K562 (cell line): Measurements from ENCODE around the gene ZNF629. TPM values are rescaled to one million over a fixed set of nuclear protein-coding genes. Genes with fewer than 3 reads are reported as not detected.
A peak's percentile ranks its signal among the peaks of the same experiment; 100 is the strongest.

Experiments
- ATAC-seq: fragments of 200-7000 bp; cut with Tn5 transposase; 3 replicates; pipeline ENCODE4 v1.9.1; 2020; ENCODE audit warnings: moderate library complexity
- BruUV-seq: library from RNA; stranded (reverse); fragments of 400-500 nt; replicated peaks from 2 replicates; lab custom pipeline; 2021; lab: Mats Ljungman, UMichigan
- CTCF ChIA-PET: fragments of 300-600 bp; formaldehyde crosslinking; extraction: SDS; loops from one replicate; lab custom pipeline; 2021; ENCODE audit warnings: low intra/inter-chr PET ratio; lab: Yijun Ruan, JAX
- POLR2A ChIA-PET: fragments of 300-600, 350-650 bp; sonication (Branson Sonifier 250); formaldehyde crosslinking; extraction: SDS; loops from one replicate; lab custom pipeline; 2021; ENCODE audit warnings: antibody characterized with exemption, inconsistent platforms; lab: Yijun Ruan, JAX
- DNase-seq, 4 experiments: peaks; one replicate each; pipeline versions ENCODE4 v3.0.0 to v3.0.0-alpha.2; 2011 to 2018; ENCODE audit warnings: low spot score in 3 of 4, mixed read lengths in 3 of 4; ENCODE audit errors: extremely low read depth in 1 of 4
- FAIRE-seq: peaks from 2 replicates; lab custom pipeline; 2011; peaks lifted over from hg19 to GRCh38; lab: Jason Lieb, UNC
- H2AFZ ChIP-seq: 2 replicates; pipeline ENCODE4 v1.6.0; 2011; ENCODE audit warnings: low read depth, low read length, control low read depth, inconsistent platforms
- H3K27ac ChIP-seq: fragments of 200-600 bp; 3 replicates; pipeline ENCODE4 v1.8.0; 2011; ENCODE audit warnings: low read depth, mild to moderate bottlenecking, control low read depth, inconsistent platforms, low read length, moderate library complexity, mixed read lengths; ENCODE audit errors: extremely low read depth
- H3K27me3 ChIP-seq, 2 experiments: fragments of 300-600 bp in 1 of 2; 2 replicates in 1 of 2; 3 replicates in 1 of 2; pipeline versions ENCODE4 v1.6.0 to v1.8.0; 2011; ENCODE audit warnings: inconsistent platforms in 2 of 2, low read length in 2 of 2, mild to moderate bottlenecking in 1 of 2, mixed read lengths in 1 of 2, moderate library complexity in 1 of 2; ENCODE audit not compliant: control insufficient read depth in 2 of 2, insufficient read depth in 2 of 2
- H3K36me3 ChIP-seq: fragments of 300-600 bp; 3 replicates; pipeline ENCODE4 v1.8.0; 2011; ENCODE audit warnings: mild to moderate bottlenecking, low read length, inconsistent platforms; ENCODE audit not compliant: control insufficient read depth, insufficient read depth
- H3K4me1 ChIP-seq, 2 experiments: fragments of 200-600 bp in 1 of 2; replicated peaks in 1 of 2; 2 replicates in 1 of 2; 3 replicates in 1 of 2; pipeline versions ENCODE4 v1.5.1 to v1.8.0; 2011; ENCODE audit warnings: inconsistent platforms in 2 of 2, low read length in 2 of 2, mild to moderate bottlenecking in 1 of 2, mixed read lengths in 1 of 2, moderate library complexity in 1 of 2; ENCODE audit not compliant: control insufficient read depth in 2 of 2, insufficient read depth in 2 of 2
- H3K4me2 ChIP-seq: 2 replicates; pipeline ENCODE4 v1.6.1; 2011; ENCODE audit warnings: low read length, control low read depth, inconsistent platforms, mixed read lengths; ENCODE audit not compliant: insufficient read depth
- H3K4me3 ChIP-seq: fragments of 200-600 bp; sonication (generic), shearing (Covaris generic); 2 replicates; pipeline ENCODE4 v1.5.1; 2016; ENCODE audit warnings: control low read depth, inconsistent platforms
- H3K79me2 ChIP-seq: fragments of 200-600 bp; 3 replicates; pipeline ENCODE4 v1.8.0; 2011; ENCODE audit warnings: low read length, inconsistent platforms; ENCODE audit not compliant: control insufficient read depth, insufficient read depth
- H3K9ac ChIP-seq, 2 experiments: 2 replicates each; pipeline versions ENCODE4 v1.6.0 to v1.6.1; 2011; ENCODE audit warnings: low read depth in 2 of 2, low read length in 2 of 2, control low read depth in 1 of 2, inconsistent platforms in 1 of 2, mild to moderate bottlenecking in 1 of 2, mixed read lengths in 1 of 2; ENCODE audit not compliant: insufficient read depth in 1 of 2
- H3K9me1 ChIP-seq: one replicate; pipeline ENCODE4 v1.6.0; 2011; ENCODE audit warnings: inconsistent platforms, mild to moderate bottlenecking, low read length, moderate library complexity; ENCODE audit not compliant: control insufficient read depth, insufficient read depth
- H3K9me3 ChIP-seq: replicated peaks from 2 replicates; pipeline ENCODE4 v1.5.1; 2011; ENCODE audit warnings: low read depth, low read length, inconsistent platforms; ENCODE audit not compliant: control insufficient read depth, insufficient read depth
- H4K20me1 ChIP-seq: replicated peaks from 2 replicates; pipeline ENCODE4 v1.6.1; 2011; ENCODE audit warnings: low read length, inconsistent platforms, mixed read lengths; ENCODE audit not compliant: control insufficient read depth, insufficient read depth
- EHMT2 ChIP-seq: fragments of 450-650 bp; IDR thresholded peaks from 2 replicates; pipeline ENCODE4 v1.6.1; 2018; ENCODE audit warnings: antibody characterized with exemption
- EP400 ChIP-seq: fragments of 450-650 bp; IDR thresholded peaks from 2 replicates; pipeline ENCODE4 v1.6.1; 2017; ENCODE audit warnings: antibody characterized with exemption, mild to moderate bottlenecking, moderate library complexity
- GABPB2 ChIP-seq: fragments of 250-450 bp; sonication (Bioruptor Pico); conservative IDR thresholded peaks from 2 replicates; pipeline ENCODE4 v1.5.1; 2021; ENCODE audit warnings: mild to moderate bottlenecking
- POLR2G ChIP-seq: fragments of 200-400 bp; formaldehyde crosslinking; IDR thresholded peaks from 2 replicates; pipeline ENCODE4 v1.6.1; 2017; ENCODE audit warnings: low read depth, mild to moderate bottlenecking, antibody characterized with exemption, low read length, moderate library complexity
- TAF15 ChIP-seq: fragments of 200-400 bp; formaldehyde crosslinking; IDR thresholded peaks from 2 replicates; pipeline ENCODE4 v1.6.1; 2017; ENCODE audit warnings: mild to moderate bottlenecking, low read depth, low read length, moderate library complexity
- TRIM28 ChIP-seq: fragments of 450-650 bp; IDR thresholded peaks from 2 replicates; pipeline ENCODE4 v1.6.1; 2017
- ZNF431 ChIP-seq: sonication (generic); formaldehyde crosslinking; IDR thresholded peaks from 2 replicates; pipeline ENCODE4 v1.8.0; 2022; ENCODE audit warnings: mild to moderate bottlenecking, missing genetic modification reagents
- ZNF766 ChIP-seq: fragments of 200-800 bp; sonication (Bioruptor generic); conservative IDR thresholded peaks from 2 replicates; pipeline ENCODE4 v1.6.1; 2016; ENCODE audit warnings: missing genetic modification characterization, missing compliant biosample characterization
- WGBS: fragments of 100-300 bp; shearing (Covaris generic); methylation state at CpG from one replicate; pipeline ENCODE4 v1.1.6; 2016; ENCODE audit warnings: low coverage, mixed read lengths; ENCODE audit not compliant: insufficient coverage; ENCODE audit errors: missing lambda C conversion rate; 5-methylcytosine and 5-hydroxymethylcytosine counted together
- in situ Hi-C: fragments of 300-500 bp; cut with MboI; formaldehyde crosslinking; loops from 4 replicates; pipeline ENCODE4 v1.15.0; 2018; ENCODE audit warnings: inconsistent platforms, mixed read lengths
- intact Hi-C: fragments of 100-400 bp; cut with micrococcal nuclease; formaldehyde crosslinking; loops from 2 replicates; pipeline ENCODE4 v1.14.2; 2022
- polyA plus RNA-seq, 8 experiments: library from polyadenylated mRNA; depleted of rRNA in 4 of 8; stranded (reverse) in 5 of 8; unstranded in 3 of 8; fragments of >200 nt; fragmentation: Nextera tagmentation in 2 of 8; fragmentation: Illumina TruSeq in 1 of 8; extraction: Ambion mirVana in 2 of 8; extraction: Trizol in 1 of 8; gene quantifications; 2 replicates each; pipeline versions ENCODE4 v1.2.1 to v1.2.3, GENCODE V29; 2011 to 2014; ENCODE audit warnings: inconsistent platforms in 1 of 8, missing spikeins in 1 of 8
- total RNA-seq, 7 experiments: library from RNA; depleted of rRNA in 6 of 7; stranded (reverse); fragments of >200 nt in 6 of 7; fragmentation: Illumina TruSeq in 2 of 7; extraction: Trizol in 2 of 7; gene quantifications; 2 replicates each; pipeline versions ENCODE4 v1.2.1 to v1.2.3, GENCODE V29; 2011 to 2021; ENCODE audit warnings: low replicate concordance in 1 of 7
- TF ChIP-seq, protein P1 (sequence below), 2 experiments: fragments of 450-650 bp; IDR thresholded peaks; 2 replicates each; pipeline ENCODE4 v1.6.1; 2016
- TF ChIP-seq, protein P2 (sequence below), 2 experiments: IDR thresholded peaks; 2 replicates each; pipeline ENCODE4 v1.6.1; 2011; ENCODE audit warnings: borderline replicate concordance in 1 of 2, control low read depth in 1 of 2, low read depth in 1 of 2, low read length in 1 of 2, mild to moderate bottlenecking in 1 of 2, mixed read lengths in 1 of 2, moderate library complexity in 1 of 2; ENCODE audit not compliant: insufficient read depth in 1 of 2, insufficient read length in 1 of 2, poor library complexity in 1 of 2, severe bottlenecking in 1 of 2; ENCODE audit errors: extremely low read depth in 1 of 2
- TF ChIP-seq, protein P3 (sequence below), 2 experiments: IDR thresholded peaks; 2 replicates each; pipeline ENCODE4 v1.6.1; 2012; ENCODE audit warnings: improper control_type of control experiment in 2 of 2, low read depth in 2 of 2, low read length in 2 of 2, borderline replicate concordance in 1 of 2
- TF ChIP-seq, protein P4 (sequence below): fragments of 450-650 bp; formaldehyde crosslinking; IDR thresholded peaks from 2 replicates; pipeline ENCODE4 v1.4.0; 2022; ENCODE audit warnings: mild to moderate bottlenecking, moderate library complexity
- TF ChIP-seq, protein P5 (sequence below): IDR thresholded peaks from 2 replicates; pipeline ENCODE4 v1.6.1; 2012; ENCODE audit warnings: low read depth, low read length, improper control_type of control experiment, borderline replicate concordance

The ZNF629 gene
- total and polyA plus RNA-seq, 9 of the 15 experiments (the other 6 are each of a cell fraction or from before 2014, with no cell fraction given), result 0.44 to 18.8 (median 7.4) TPM

DNA sequence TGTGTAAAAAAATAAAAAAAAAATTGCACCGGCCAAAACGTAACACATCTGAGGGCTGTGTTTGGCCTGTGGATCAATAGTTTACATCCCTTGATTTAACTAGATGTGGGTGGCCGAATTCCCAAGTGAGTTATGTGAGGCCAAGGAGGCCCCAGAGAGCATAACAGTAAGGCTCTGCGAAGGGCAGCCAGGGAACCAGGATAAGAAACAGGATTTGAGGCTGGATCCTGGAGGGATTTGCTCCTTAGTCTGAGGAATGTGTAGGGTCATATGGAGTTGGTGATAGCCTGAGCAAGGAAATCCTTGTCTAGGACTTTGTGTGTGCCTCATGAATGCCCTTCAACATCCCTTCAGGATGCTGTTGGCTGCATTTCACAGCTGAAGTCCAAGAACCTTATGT, 36.8 kb downstream of the ZNF629 start:
- Histone ChIP-seq H3K36me3 (peaks cover 56% of the 10 kb centered on the region; the same call in 2 of the 3 replicates), H3K9ac (peak overlapping the region in 1 of 2 experiments; percentile 24; a peak in 1 of 4 replicates), H3K79me2 (peaks cover 27% of the 10 kb centered on the region), H3K9me3 (no peaks in the 10 kb centered on the region), H3K4me3 (no peak overlapping the region), H3K27ac (no peak overlapping the region), H4K20me1 (no peaks in the 10 kb centered on the region), H3K4me1 (peaks cover 8 to 14% of the 10 kb centered on the region in 2 experiments; a peak in 4 of 5 replicates), H3K27me3 (no peaks in the 10 kb centered on the region), H2AFZ (no peak overlapping the region), H3K9me1 (no peaks in the 10 kb centered on the region), H3K4me2 (no peak overlapping the region)
- 82% methylated on average over 4 of the region's 4 CpGs for WGBS
- ATAC-seq (no peak), DNase-seq (no peak), FAIRE-seq (no peak)
- intact Hi-C loops (no loop called here), in situ Hi-C loops (no loop called here)
- no TSS peak for BruUV-seq
- ChIA-PET CTCF (no interaction called here), POLR2A (interaction anchor here (1.0 to 2.9 kb wide), 5 partner anchors 9 to 24 kb away, joined by 3 to 28 read pairs (median 3); no protein-coding TSS in a partner anchor)
- TF ChIP-seq POLR2G (no peak), ZNF766 (CRISPR knock-in tag) (no peak), TRIM28 (no peak), ZNF431 (CRISPR knock-in tag) (no peak), EP400 (no peak), EHMT2 (no peak), TAF15 (no peak), GABPB2 (CRISPR knock-in tag) (no peak)
- TF ChIP-seq, protein P1, sequence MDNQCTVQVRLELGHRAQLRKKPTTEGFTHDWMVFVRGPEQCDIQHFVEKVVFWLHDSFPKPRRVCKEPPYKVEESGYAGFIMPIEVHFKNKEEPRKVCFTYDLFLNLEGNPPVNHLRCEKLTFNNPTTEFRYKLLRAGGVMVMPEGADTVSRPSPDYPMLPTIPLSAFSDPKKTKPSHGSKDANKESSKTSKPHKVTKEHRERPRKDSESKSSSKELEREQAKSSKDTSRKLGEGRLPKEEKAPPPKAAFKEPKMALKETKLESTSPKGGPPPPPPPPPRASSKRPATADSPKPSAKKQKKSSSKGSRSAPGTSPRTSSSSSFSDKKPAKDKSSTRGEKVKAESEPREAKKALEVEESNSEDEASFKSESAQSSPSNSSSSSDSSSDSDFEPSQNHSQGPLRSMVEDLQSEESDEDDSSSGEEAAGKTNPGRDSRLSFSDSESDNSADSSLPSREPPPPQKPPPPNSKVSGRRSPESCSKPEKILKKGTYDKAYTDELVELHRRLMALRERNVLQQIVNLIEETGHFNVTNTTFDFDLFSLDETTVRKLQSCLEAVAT (IDR thresholded peaks at IDR 0.05), result no peak
- TF ChIP-seq, protein P2, sequence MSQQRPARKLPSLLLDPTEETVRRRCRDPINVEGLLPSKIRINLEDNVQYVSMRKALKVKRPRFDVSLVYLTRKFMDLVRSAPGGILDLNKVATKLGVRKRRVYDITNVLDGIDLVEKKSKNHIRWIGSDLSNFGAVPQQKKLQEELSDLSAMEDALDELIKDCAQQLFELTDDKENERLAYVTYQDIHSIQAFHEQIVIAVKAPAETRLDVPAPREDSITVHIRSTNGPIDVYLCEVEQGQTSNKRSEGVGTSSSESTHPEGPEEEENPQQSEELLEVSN (IDR thresholded peaks at IDR 0.05; ENCODE audit: borderline replicate concordance in 1 of 2, extremely low read depth in 1 of 2, insufficient read depth in 1 of 2, insufficient read length in 1 of 2, low read depth in 1 of 2, low read length in 1 of 2, poor library complexity in 1 of 2, severe bottlenecking in 1 of 2), result no peak
- TF ChIP-seq, protein P3, sequence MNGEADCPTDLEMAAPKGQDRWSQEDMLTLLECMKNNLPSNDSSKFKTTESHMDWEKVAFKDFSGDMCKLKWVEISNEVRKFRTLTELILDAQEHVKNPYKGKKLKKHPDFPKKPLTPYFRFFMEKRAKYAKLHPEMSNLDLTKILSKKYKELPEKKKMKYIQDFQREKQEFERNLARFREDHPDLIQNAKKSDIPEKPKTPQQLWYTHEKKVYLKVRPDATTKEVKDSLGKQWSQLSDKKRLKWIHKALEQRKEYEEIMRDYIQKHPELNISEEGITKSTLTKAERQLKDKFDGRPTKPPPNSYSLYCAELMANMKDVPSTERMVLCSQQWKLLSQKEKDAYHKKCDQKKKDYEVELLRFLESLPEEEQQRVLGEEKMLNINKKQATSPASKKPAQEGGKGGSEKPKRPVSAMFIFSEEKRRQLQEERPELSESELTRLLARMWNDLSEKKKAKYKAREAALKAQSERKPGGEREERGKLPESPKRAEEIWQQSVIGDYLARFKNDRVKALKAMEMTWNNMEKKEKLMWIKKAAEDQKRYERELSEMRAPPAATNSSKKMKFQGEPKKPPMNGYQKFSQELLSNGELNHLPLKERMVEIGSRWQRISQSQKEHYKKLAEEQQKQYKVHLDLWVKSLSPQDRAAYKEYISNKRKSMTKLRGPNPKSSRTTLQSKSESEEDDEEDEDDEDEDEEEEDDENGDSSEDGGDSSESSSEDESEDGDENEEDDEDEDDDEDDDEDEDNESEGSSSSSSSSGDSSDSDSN (IDR thresholded peaks at IDR 0.05; ENCODE audit: borderline replicate concordance in 1 of 2, low read depth in 2 of 2, low read length in 2 of 2), result no peak
- TF ChIP-seq, protein P4, sequence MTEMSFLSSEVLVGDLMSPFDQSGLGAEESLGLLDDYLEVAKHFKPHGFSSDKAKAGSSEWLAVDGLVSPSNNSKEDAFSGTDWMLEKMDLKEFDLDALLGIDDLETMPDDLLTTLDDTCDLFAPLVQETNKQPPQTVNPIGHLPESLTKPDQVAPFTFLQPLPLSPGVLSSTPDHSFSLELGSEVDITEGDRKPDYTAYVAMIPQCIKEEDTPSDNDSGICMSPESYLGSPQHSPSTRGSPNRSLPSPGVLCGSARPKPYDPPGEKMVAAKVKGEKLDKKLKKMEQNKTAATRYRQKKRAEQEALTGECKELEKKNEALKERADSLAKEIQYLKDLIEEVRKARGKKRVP, result no peak
- TF ChIP-seq, protein P5, sequence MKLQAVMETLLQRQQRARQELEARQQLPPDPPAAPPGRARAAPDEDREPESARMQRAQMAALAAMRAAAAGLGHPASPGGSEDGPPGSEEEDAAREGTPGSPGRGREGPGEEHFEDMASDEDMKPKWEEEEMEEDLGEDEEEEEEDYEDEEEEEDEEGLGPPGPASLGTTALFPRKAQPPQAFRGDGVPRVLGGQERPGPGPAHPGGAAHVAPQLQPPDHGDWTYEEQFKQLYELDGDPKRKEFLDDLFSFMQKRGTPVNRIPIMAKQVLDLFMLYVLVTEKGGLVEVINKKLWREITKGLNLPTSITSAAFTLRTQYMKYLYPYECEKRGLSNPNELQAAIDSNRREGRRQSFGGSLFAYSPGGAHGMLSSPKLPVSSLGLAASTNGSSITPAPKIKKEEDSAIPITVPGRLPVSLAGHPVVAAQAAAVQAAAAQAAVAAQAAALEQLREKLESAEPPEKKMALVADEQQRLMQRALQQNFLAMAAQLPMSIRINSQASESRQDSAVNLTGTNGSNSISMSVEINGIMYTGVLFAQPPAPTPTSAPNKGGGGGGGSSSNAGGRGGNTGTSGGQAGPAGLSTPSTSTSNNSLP, result no peak
